ENCODE measurements around the gene BTBD1.
A peak's percentile ranks its signal among the peaks of the same experiment; 100 is the strongest.

Gene BTBD1

DNA sequence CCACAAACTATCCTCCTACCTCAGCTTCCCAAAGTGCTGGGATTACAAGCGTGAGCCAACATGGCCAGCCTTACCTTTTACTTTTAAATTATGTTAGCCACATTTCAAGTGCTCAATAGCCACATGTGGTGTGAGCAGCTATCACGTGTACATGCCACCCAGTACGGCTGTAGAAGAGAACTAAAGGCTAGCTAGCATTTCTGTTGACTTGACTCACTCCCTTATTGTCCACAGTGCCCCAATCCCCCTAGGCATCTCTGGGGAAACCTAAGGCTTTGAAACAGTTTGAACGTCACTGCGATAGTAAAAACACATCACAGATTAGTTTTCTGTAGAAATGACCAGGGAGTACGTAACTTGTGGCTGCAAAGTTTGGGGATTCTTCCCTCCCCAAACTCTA is 67.6 kb downstream of the BTBD1 start:
- no peak for TF ChIP-seq CTCF (IDR thresholded peaks at IDR 0.05; ENCODE audit: low read depth, low read length)
- no peak overlapping the region for H3K4me3 ChIP-seq (ENCODE audit: low read depth, low read length)
- no peak for DNase-seq (ENCODE audit: low read depth, low spot score)
- in situ Hi-C loops (cut with HindIII; ENCODE audit: low sequenced_read_pairs) = no loop called here

GRCh38 chr15:82995938-82996337 is 71.1 kb downstream of the BTBD1 start:
- TF ChIP-seq CTCF (IDR thresholded peaks at IDR 0.05; ENCODE audit: low read depth, low read length) = no peak

GRCh38 chr15:82995076-82995475 is 72.0 kb downstream of the BTBD1 start:
- H3K4me3 ChIP-seq (ENCODE audit: low read depth, low read length) = no peak overlapping the region
- in situ Hi-C loops (cut with HindIII; ENCODE audit: low sequenced_read_pairs) = no loop called here
- no peak for DNase-seq (ENCODE audit: low read depth, low spot score)
- no peak for TF ChIP-seq CTCF (IDR thresholded peaks at IDR 0.05; ENCODE audit: low read depth, low read length)

More at GRCh38 chr15:82995938-82996337, 71.1 kb downstream of the BTBD1 start:
- DNase-seq (ENCODE audit: low read depth, low spot score) = no peak
- in situ Hi-C loops (cut with HindIII; ENCODE audit: low sequenced_read_pairs) = no loop called here
- no peak overlapping the region for H3K4me3 ChIP-seq (ENCODE audit: low read depth, low read length)

- no peak for DNase-seq (ENCODE audit: low read depth, low spot score)
- in situ Hi-C loops (cut with HindIII; ENCODE audit: low sequenced_read_pairs) = no loop called here
- no peak for TF ChIP-seq CTCF (IDR thresholded peaks at IDR 0.05; ENCODE audit: low read depth, low read length)
- H3K4me3 ChIP-seq (ENCODE audit: low read depth, low read length) = no peak overlapping the region
These were observed 73.9 kb downstream of the BTBD1 start for GRCh38 chr15:82993144-82993543.

DNA sequence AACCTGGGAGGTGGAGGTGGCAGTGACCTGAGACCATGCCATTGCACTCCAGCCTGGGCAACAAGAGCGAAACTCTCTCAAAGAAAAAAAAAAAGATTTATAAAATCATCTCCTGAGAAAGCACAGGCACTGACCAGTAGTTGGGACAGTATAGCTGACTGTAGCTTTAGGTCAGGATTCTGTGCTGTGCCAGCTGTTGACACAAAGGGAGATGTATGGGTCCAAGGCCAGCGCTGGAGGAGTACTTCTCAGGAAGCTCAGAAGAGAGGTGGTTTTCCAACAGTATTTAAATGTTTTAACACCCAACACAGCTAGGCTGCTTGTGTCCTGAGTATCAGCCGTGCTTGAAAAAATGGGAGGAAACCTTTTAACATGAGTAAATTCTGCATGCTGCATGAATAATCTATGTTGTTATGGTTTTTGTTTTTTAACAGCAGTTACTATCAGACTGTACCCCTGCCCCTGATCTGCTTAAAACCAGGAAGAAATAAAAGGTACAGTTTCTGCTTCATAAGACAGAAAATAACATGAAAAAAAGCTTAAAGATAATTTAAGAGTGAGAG is 74.5 kb downstream of the BTBD1 start:
- TF ChIP-seq CTCF (IDR thresholded peaks at IDR 0.05; ENCODE audit: low read depth, low read length) = no peak
- in situ Hi-C loops (cut with HindIII; ENCODE audit: low sequenced_read_pairs) = no loop called here
- DNase-seq (ENCODE audit: low read depth, low spot score) = no peak
- no peak overlapping the region for H3K4me3 ChIP-seq (ENCODE audit: low read depth, low read length)

DNA sequence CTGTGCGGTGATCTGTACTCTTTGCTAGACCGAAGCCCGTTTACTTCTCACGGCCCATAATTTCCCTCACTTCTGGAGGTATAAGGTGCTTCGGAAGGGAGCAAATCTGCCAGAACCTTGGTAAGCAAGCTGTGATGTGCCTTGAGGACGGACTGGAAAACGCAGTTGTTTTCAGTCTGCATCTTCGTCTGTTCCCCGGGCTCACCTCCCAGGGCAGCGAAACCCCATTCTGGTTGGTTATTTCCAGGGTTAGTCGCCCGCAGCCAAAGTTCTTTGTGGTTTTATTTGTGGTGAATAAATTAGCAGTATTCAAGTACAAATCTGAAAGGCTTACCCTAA is 80.6 kb downstream of the BTBD1 start:
- in situ Hi-C loops (cut with HindIII; ENCODE audit: low sequenced_read_pairs) = no loop called here
- no peak for DNase-seq (ENCODE audit: low read depth, low spot score)
- TF ChIP-seq CTCF (IDR thresholded peaks at IDR 0.05; ENCODE audit: low read depth, low read length) = no peak
- peak overlapping the region; percentile 69 for H3K4me3 ChIP-seq (ENCODE audit: low read depth, low read length)

Data from astrocyte of the spinal cord (primary cell).